ENCODE data around the gene KIAA0513. TPM values are rescaled to one million over a fixed set of nuclear protein-coding genes. Genes with fewer than 3 reads are reported as not detected.

Gene KIAA0513
- total RNA-seq, 2 experiments from 2014 or later, result 9.0 to 10.9 TPM

DNA sequence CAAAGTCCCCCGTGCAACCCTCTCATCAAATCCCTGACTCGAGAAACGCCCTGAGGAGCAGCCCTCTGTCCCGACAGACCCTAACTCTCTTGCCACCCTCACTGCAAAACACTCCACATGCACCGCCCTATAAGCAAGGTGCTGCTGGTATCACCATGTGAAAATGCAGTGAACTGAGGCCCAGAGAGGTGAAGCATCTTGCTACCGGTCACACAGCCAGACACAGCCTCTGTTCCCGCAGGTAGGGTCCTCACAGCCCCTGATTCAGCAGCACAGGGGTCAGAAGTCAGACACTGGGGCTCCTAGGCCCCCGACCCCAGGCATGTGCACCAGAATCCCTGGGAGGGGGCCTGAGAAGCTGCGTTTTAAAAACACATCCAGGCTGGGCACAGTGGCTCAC is 83.6 kb downstream of the KIAA0513 start:
- H3K4me1 ChIP-seq (ENCODE audit: insufficient read depth, low read length), result peaks cover 8% of the 10 kb centered on the region
- H3K27ac ChIP-seq (ENCODE audit: low read depth in 1 of 2, low read length in 2 of 2), result no peak overlapping the region
- DNase-seq (no peak), ATAC-seq (ENCODE audit: poor library complexity) (no peak)
- no peaks in the 10 kb centered on the region for H3K9me3 ChIP-seq (ENCODE audit: control insufficient read depth in 1 of 2, insufficient read depth in 1 of 2, low read length in 2 of 2)
- Mint-ChIP-seq H3K27ac (no peak overlapping the region), H3K4me1 (ENCODE audit: low read depth) (peaks cover 9% of the 10 kb centered on the region), H3K36me3 (ENCODE audit: low read depth) (no peaks in the 10 kb centered on the region), H3K4me3 (no peak overlapping the region), H3K27me3 (no peaks in the 10 kb centered on the region), H3K9me3 (no peaks in the 10 kb centered on the region)
- CTCF ChIA-PET, result no interaction called here
- no peak overlapping the region for H3K4me3 ChIP-seq (ENCODE audit: low read length)
- intact Hi-C loops (cut with DNase I, micrococcal nuclease), result no loop called here
- TF ChIP-seq, protein P1, sequence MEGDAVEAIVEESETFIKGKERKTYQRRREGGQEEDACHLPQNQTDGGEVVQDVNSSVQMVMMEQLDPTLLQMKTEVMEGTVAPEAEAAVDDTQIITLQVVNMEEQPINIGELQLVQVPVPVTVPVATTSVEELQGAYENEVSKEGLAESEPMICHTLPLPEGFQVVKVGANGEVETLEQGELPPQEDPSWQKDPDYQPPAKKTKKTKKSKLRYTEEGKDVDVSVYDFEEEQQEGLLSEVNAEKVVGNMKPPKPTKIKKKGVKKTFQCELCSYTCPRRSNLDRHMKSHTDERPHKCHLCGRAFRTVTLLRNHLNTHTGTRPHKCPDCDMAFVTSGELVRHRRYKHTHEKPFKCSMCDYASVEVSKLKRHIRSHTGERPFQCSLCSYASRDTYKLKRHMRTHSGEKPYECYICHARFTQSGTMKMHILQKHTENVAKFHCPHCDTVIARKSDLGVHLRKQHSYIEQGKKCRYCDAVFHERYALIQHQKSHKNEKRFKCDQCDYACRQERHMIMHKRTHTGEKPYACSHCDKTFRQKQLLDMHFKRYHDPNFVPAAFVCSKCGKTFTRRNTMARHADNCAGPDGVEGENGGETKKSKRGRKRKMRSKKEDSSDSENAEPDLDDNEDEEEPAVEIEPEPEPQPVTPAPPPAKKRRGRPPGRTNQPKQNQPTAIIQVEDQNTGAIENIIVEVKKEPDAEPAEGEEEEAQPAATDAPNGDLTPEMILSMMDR (IDR thresholded peaks at IDR 0.05), result no peak
- H3K27me3 ChIP-seq (ENCODE audit: control insufficient read depth in 1 of 2, insufficient read depth in 2 of 2, low read length in 2 of 2), result no peaks in the 10 kb centered on the region
- no peaks in the 10 kb centered on the region for H3K36me3 ChIP-seq (ENCODE audit: insufficient read depth, low read length)
- POLR2A ChIA-PET, result no interaction called here

DNA sequence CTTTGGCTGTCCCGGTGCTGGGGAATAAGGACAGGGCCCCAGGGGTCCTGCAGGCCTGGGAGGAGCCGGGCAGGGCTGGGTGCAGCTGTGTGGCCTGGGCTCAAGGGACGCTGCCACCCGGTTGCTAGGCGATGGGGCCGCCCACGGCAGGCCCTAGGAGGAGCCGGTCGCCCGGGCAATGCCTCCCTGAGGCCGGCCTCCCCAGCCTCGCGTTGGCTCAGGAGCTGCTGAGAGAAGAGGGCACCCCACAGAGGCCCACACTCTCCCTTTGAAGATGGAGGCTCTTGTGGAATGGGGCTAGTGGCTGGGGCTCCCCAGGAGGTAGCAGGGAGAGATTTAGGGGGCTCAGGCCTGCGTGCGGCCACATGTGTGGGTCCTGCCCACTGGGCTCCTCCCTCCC is 84.8 kb downstream of the KIAA0513 start, which contains the start of gene CIBAR2:
Gene CIBAR2, minus strand, starts transcription at position 109 of the 400 bp plus-strand sequence. CDS start 120 bp downstream, outside the sequence.
- TF ChIP-seq, protein P1 (IDR thresholded peaks at IDR 0.05), result no peak
- no peaks in the 10 kb centered on the region for H3K9me3 ChIP-seq (ENCODE audit: control insufficient read depth in 1 of 2, insufficient read depth in 1 of 2, low read length in 2 of 2)
- CTCF ChIA-PET, result no interaction called here
- Mint-ChIP-seq H3K27ac (no peak within 1 kb of the TSS), H3K36me3 (ENCODE audit: low read depth) (no peaks in the 10 kb centered on the region), H3K4me3 (no peak within 1 kb of the TSS), H3K27me3 (no peaks in the 10 kb centered on the region), H3K4me1 (ENCODE audit: low read depth) (peaks cover 9% of the 10 kb centered on the region), H3K9me3 (no peaks in the 10 kb centered on the region)
- intact Hi-C loops (cut with DNase I, micrococcal nuclease), result no loop called here
- DNase-seq (no peak), ATAC-seq (ENCODE audit: poor library complexity) (no peak)
- no peak within 1 kb of the TSS for H3K4me3 ChIP-seq (ENCODE audit: low read length)
- no peaks in the 10 kb centered on the region for H3K36me3 ChIP-seq (ENCODE audit: insufficient read depth, low read length)
- H3K27ac ChIP-seq (ENCODE audit: low read depth in 1 of 2, low read length in 2 of 2), result no peak within 1 kb of the TSS
- POLR2A ChIA-PET, result no interaction called here
- peaks cover 8% of the 10 kb centered on the region for H3K4me1 ChIP-seq (ENCODE audit: insufficient read depth, low read length)
- no peaks in the 10 kb centered on the region for H3K27me3 ChIP-seq (ENCODE audit: control insufficient read depth in 1 of 2, insufficient read depth in 2 of 2, low read length in 2 of 2)

DNA sequence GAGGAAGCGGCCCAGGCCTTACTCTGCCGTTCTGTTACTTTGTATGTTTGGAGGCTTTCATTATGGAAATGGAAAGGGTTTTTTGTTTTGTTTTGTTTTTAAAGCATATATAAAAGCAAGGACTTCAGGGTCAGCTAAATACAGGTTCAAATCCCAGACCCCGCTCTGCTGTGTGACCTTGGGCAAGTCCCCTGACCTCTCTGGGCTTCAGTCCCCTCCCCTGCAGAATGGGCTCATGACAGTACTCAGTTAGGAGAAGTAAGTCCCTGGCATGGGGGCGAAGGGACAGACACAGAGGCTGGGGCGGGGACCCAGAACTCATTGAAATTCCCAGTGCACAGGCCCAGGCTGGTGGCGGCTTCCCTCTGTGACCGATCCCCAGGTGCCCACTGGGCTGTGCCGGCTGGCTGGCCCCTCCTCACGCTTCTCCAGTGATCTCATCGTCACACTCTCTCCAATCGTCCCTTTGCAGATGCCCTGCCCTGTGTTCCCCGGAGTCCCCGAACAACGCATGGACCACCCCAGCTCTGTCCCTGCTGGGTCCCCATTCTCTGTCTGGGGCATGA is 85.7 kb downstream of the KIAA0513 start:
- Mint-ChIP-seq H3K4me3 (no peak overlapping the region), H3K36me3 (ENCODE audit: low read depth) (no peaks in the 10 kb centered on the region), H3K9me3 (no peaks in the 10 kb centered on the region), H3K27ac (no peak overlapping the region), H3K27me3 (no peaks in the 10 kb centered on the region), H3K4me1 (ENCODE audit: low read depth) (peaks cover 9% of the 10 kb centered on the region)
- CTCF ChIA-PET, result no interaction called here
- H3K36me3 ChIP-seq (ENCODE audit: insufficient read depth, low read length), result no peaks in the 10 kb centered on the region
- DNase-seq, result no peak
- peaks cover 8% of the 10 kb centered on the region for H3K4me1 ChIP-seq (ENCODE audit: insufficient read depth, low read length)
- no peak for ATAC-seq (ENCODE audit: poor library complexity)
- no peak overlapping the region for H3K4me3 ChIP-seq (ENCODE audit: low read length)
- no peak overlapping the region for H3K27ac ChIP-seq (ENCODE audit: low read depth in 1 of 2, low read length in 2 of 2)
- peaks cover 0 to 3% of the 10 kb centered on the region in 2 experiments for H3K9me3 ChIP-seq (ENCODE audit: control insufficient read depth in 1 of 2, insufficient read depth in 1 of 2, low read length in 2 of 2)
- POLR2A ChIA-PET, result no interaction called here
- TF ChIP-seq, protein P1 (IDR thresholded peaks at IDR 0.05), result no peak
- H3K27me3 ChIP-seq (ENCODE audit: control insufficient read depth in 1 of 2, insufficient read depth in 2 of 2, low read length in 2 of 2), result no peaks in the 10 kb centered on the region
- intact Hi-C loops (cut with DNase I, micrococcal nuclease), result no loop called here

Measured in CD4-positive, alpha-beta T cell (primary cell).